Keratinocyte (primary cell): ENCODE data around the gene AGAP1. TPM values are rescaled to one million over a fixed set of nuclear protein-coding genes. Genes with fewer than 3 reads are reported as not detected.

Experiments used
- DNase-seq: peaks from one replicate; pipeline ENCODE4 v3.0.0-alpha.2; 2011; ENCODE audit warnings: low read depth, missing footprints, low spot score
- FAIRE-seq: peaks from 2 replicates; lab custom pipeline; 2011; peaks lifted over from hg19 to GRCh38; lab: Jason Lieb, UNC
- H2AFZ ChIP-seq: 2 replicates; pipeline ENCODE4 v1.6.0; 2012; ENCODE audit warnings: low read length, control low read depth, inconsistent platforms; ENCODE audit not compliant: control insufficient read depth
- H3K27ac ChIP-seq: 2 replicates; pipeline ENCODE4 v1.5.1; 2011; ENCODE audit warnings: low read length; ENCODE audit not compliant: control insufficient read depth, insufficient read depth
- H3K27me3 ChIP-seq: 3 replicates; pipeline ENCODE4 v1.6.0; 2011; ENCODE audit warnings: low read length; ENCODE audit not compliant: control insufficient read depth, insufficient read depth; ENCODE audit errors: extremely low read depth
- H3K36me3 ChIP-seq, 2 experiments: 2 replicates in 1 of 2; 3 replicates in 1 of 2; pipeline ENCODE4 v1.5.1; 2011; ENCODE audit warnings: low read length in 2 of 2, mild to moderate bottlenecking in 1 of 2; ENCODE audit not compliant: control insufficient read depth in 2 of 2, insufficient read depth in 2 of 2; ENCODE audit errors: extremely low read depth in 1 of 2
- H3K4me1 ChIP-seq: 3 replicates; pipeline ENCODE4 v1.5.1; 2011; ENCODE audit warnings: low read length; ENCODE audit not compliant: control insufficient read depth, insufficient read depth; ENCODE audit errors: extremely low read depth
- H3K4me2 ChIP-seq: 3 replicates; pipeline ENCODE4 v1.6.0; 2011; ENCODE audit warnings: low read depth, low read length; ENCODE audit not compliant: control insufficient read depth, insufficient read depth; ENCODE audit errors: extremely low read depth
- H3K4me3 ChIP-seq, 3 experiments: fragments of 200-600 bp in 1 of 3; sonication (generic) in 1 of 3; 2 replicates in 2 of 3; 3 replicates in 1 of 3; pipeline ENCODE4 v1.5.1; 2011 to 2016; ENCODE audit warnings: low read length in 3 of 3, mild to moderate bottlenecking in 3 of 3, control low read depth in 2 of 3, inconsistent platforms in 1 of 3, low read depth in 1 of 3, mixed read lengths in 1 of 3, mixed run types in 1 of 3, moderate library complexity in 1 of 3; ENCODE audit not compliant: control insufficient read depth in 2 of 3, insufficient read depth in 2 of 3; ENCODE audit errors: extremely low read depth in 1 of 3
- H3K79me2 ChIP-seq: 2 replicates; pipeline ENCODE4 v1.6.0; 2012; ENCODE audit warnings: low read length; ENCODE audit not compliant: control insufficient read depth, insufficient read depth
- H3K9ac ChIP-seq: 3 replicates; pipeline ENCODE4 v1.6.0; 2011; ENCODE audit warnings: low read length; ENCODE audit not compliant: control insufficient read depth, insufficient read depth; ENCODE audit errors: extremely low read depth
- H3K9me1 ChIP-seq: 3 replicates; pipeline ENCODE4 v1.6.0; 2011; ENCODE audit warnings: low read length; ENCODE audit not compliant: control insufficient read depth, insufficient read depth; ENCODE audit errors: extremely low read depth
- H3K9me3 ChIP-seq: 2 replicates; pipeline ENCODE4 v1.5.1; 2012; ENCODE audit warnings: low read depth, low read length; ENCODE audit not compliant: control insufficient read depth
- H4K20me1 ChIP-seq: 3 replicates; pipeline ENCODE4 v1.6.0; 2011; ENCODE audit warnings: low read length; ENCODE audit not compliant: control insufficient read depth, insufficient read depth; ENCODE audit errors: extremely low read depth
- CTCF ChIP-seq, 3 experiments: IDR thresholded peaks in 1 of 3; conservative IDR thresholded peaks in 1 of 3; optimal IDR thresholded peaks in 1 of 3; 2 replicates in 2 of 3; 3 replicates in 1 of 3; pipeline versions ENCODE3 to v1.5.1; 2011; ENCODE audit warnings: low read length in 3 of 3, mild to moderate bottlenecking in 3 of 3, moderate library complexity in 2 of 3, control low read depth in 1 of 3, inconsistent platforms in 1 of 3; ENCODE audit not compliant: insufficient read depth in 2 of 3; ENCODE audit errors: extremely low read depth in 1 of 3
- EZH2 ChIP-seq: IDR thresholded peaks from one replicate; pipeline ENCODE4 v1.6.1; 2012; ENCODE audit warnings: inconsistent platforms, mild to moderate bottlenecking, low read length, moderate library complexity
- dilution Hi-C: fragments of 300-500 bp; cut with MboI; formaldehyde crosslinking; loops from one replicate; pipeline ENCODE4 v1.7.0; 2020; ENCODE audit warnings: low sequenced_read_pairs; ENCODE audit not compliant: extremely low pct_ligation_motif_present
- polyA plus RNA-seq, 5 experiments: library from polyadenylated mRNA; depleted of rRNA in 3 of 5; stranded (reverse) in 3 of 5; stranded (forward) in 1 of 5; unstranded in 1 of 5; fragments of >200 nt; gene quantifications; 1 replicate in 1 of 5; 2 replicates in 3 of 5; 3 replicates in 1 of 5; pipeline versions ENCODE4 v1.2.1 to v1.2.3, GENCODE V29; 2011 to 2012; ENCODE audit warnings: missing spikeins in 2 of 5, low read depth in 1 of 5, low replicate concordance in 1 of 5

The AGAP1 gene
- polyA plus RNA-seq, 1 donor (not counting 4 experiments of a cell fraction or from before 2014, with no cell fraction given): 12.6 TPM

GRCh38 chr2:235512699-235513053 is 18.8 kb downstream of the AGAP1 start:
- Histone ChIP-seq H2AFZ (no peak overlapping the region), H3K9ac (no peak overlapping the region), H3K27ac (no peak overlapping the region), H3K9me3 (no peaks in the 10 kb centered on the region), H3K4me3 (no peak overlapping the region), H3K27me3 (no peaks in the 10 kb centered on the region), H3K79me2 (peaks cover 65% of the 10 kb centered on the region), H3K4me1 (peaks cover 13% of the 10 kb centered on the region), H4K20me1 (peaks cover 15% of the 10 kb centered on the region), H3K36me3 (no peaks in the 10 kb centered on the region), H3K9me1 (peaks cover 6% of the 10 kb centered on the region), H3K4me2 (no peak overlapping the region)
- FAIRE-seq (no peak), DNase-seq (no peak)
- no peak for TF ChIP-seq CTCF (optimal IDR thresholded peaks at IDR 0.05 in 1 of 3, IDR thresholded peaks at IDR 0.05 in 1 of 3, conservative IDR thresholded peaks at IDR 0.05 in 1 of 3; ENCODE audit: extremely low read depth in 1 of 3, insufficient read depth in 2 of 3, low read length in 3 of 3)
- no peak for TF ChIP-seq EZH2
- dilution Hi-C loops: no loop called here

DNA sequence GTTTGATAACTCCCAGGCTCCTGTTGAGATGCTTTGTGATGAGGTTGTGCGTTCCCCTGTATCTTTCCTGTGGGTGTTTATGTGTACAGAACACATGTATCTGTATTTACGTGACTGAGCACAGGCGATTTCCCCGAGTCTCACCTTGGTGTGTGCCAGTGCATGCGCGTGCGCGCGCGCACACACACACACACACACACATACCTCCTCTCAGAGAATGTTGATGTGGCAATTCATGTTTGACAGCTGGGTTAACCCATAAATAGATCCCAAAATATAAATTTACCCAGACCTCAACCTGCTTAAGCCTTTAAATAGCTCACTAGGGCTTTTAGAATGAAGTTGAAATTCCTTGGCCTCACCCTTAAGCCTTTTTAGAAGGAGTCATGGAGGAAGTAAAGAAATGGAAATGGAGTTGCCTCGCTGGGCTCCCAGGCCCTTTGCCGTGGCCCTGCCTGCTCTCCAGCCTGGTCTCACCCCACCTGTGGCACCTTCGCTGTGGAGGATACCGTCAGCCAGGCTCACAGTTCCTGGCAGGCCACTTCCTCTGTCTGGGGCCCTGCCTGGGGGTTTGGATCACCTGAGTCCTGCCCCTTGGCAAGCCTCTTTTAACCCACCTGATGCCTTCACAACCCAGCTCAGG is 20.3 kb downstream of the AGAP1 start:
- H4K20me1 ChIP-seq: peaks cover 20% of the 10 kb centered on the region
- H2AFZ ChIP-seq: no peak overlapping the region
- TF ChIP-seq CTCF (optimal IDR thresholded peaks at IDR 0.05 in 1 of 3, IDR thresholded peaks at IDR 0.05 in 1 of 3, conservative IDR thresholded peaks at IDR 0.05 in 1 of 3; ENCODE audit: extremely low read depth in 1 of 3, insufficient read depth in 2 of 3, low read length in 3 of 3): no peak
- TF ChIP-seq EZH2: no peak
- H3K27me3 ChIP-seq: no peaks in the 10 kb centered on the region
- peaks cover 70% of the 10 kb centered on the region for H3K79me2 ChIP-seq
- H3K9ac ChIP-seq: no peak overlapping the region
- dilution Hi-C loops: no loop called here
- H3K27ac ChIP-seq: no peak overlapping the region
- FAIRE-seq (no peak), DNase-seq (no peak)
- no peaks in the 10 kb centered on the region for H3K9me3 ChIP-seq
- H3K9me1 ChIP-seq: peaks cover 6% of the 10 kb centered on the region
- H3K36me3 ChIP-seq: no peaks in the 10 kb centered on the region
- H3K4me2 ChIP-seq: no peak overlapping the region
- H3K4me3 ChIP-seq: no peak overlapping the region
- H3K4me1 ChIP-seq: peaks cover 20% of the 10 kb centered on the region
